Measurements from ENCODE around the gene SCMH1.

Gene SCMH1

GRCh38 chr1:41241749-41242341 is at the start of gene SCMH1:
Gene SCMH1 (minus strand): TSS chr1:41242306. CDS start chr1:41186133, 56,173 bp downstream.
- DNase-seq (ENCODE audit: low spot score) = peak; percentile 13
- FAIRE-seq = no peak

- no peak for FAIRE-seq
- no peak for DNase-seq (ENCODE audit: low spot score)
Measured at GRCh38 chr1:41291195-41291594, 49.1 kb upstream of the SCMH1 start.

GRCh38 chr1:41289196-41289595 is 47.1 kb upstream of the SCMH1 start:
- DNase-seq (ENCODE audit: low spot score) (no peak), FAIRE-seq (no peak)

- no peak for DNase-seq (ENCODE audit: low spot score)
- FAIRE-seq = no peak
Measured at GRCh38 chr1:41286992-41287391, 44.9 kb upstream of the SCMH1 start.

GRCh38 chr1:41286486-41286885 is 44.4 kb upstream of the SCMH1 start:
- DNase-seq (ENCODE audit: low spot score) = no peak
- FAIRE-seq = no peak

GRCh38 chr1:41285818-41286217 is 43.7 kb upstream of the SCMH1 start:
- no peak for FAIRE-seq

GRCh38 chr1:41284121-41284520 is 42.0 kb upstream of the SCMH1 start:
- FAIRE-seq (no peak), DNase-seq (ENCODE audit: low spot score) (no peak)

More at GRCh38 chr1:41285818-41286217, 43.7 kb upstream of the SCMH1 start:
- DNase-seq (ENCODE audit: low spot score) = no peak

GRCh38 chr1:41282679-41283317 is 40.7 kb upstream of the SCMH1 start:
- FAIRE-seq (no peak), DNase-seq (ENCODE audit: low spot score) (no peak)

GRCh38 chr1:41281334-41281733 is 39.2 kb upstream of the SCMH1 start:
- DNase-seq (ENCODE audit: low spot score) (no peak), FAIRE-seq (no peak)

GRCh38 chr1:41280202-41281032 is 38.3 kb upstream of the SCMH1 start:
- no peak for FAIRE-seq
- no peak for DNase-seq (ENCODE audit: low spot score)

- FAIRE-seq (no peak), DNase-seq (ENCODE audit: low spot score) (no peak)
Measured at GRCh38 chr1:41278076-41278475, 36.0 kb upstream of the SCMH1 start.

- FAIRE-seq (no peak), DNase-seq (ENCODE audit: low spot score) (no peak)
Measured at GRCh38 chr1:41277371-41277975, 35.4 kb upstream of the SCMH1 start.

GRCh38 chr1:41275831-41276230 is 33.7 kb upstream of the SCMH1 start:
- FAIRE-seq (no peak), DNase-seq (ENCODE audit: low spot score) (no peak)

- FAIRE-seq = no peak
- no peak for DNase-seq (ENCODE audit: low spot score)
Measured at GRCh38 chr1:41274752-41275545, 32.8 kb upstream of the SCMH1 start.

- FAIRE-seq (no peak), DNase-seq (ENCODE audit: low spot score) (no peak)
Measured at GRCh38 chr1:41272601-41273000, 30.5 kb upstream of the SCMH1 start.

GRCh38 chr1:41268154-41268770 is 26.2 kb upstream of the SCMH1 start:
- FAIRE-seq (peak; percentile 73), DNase-seq (ENCODE audit: low spot score) (peak; percentile 82)

GRCh38 chr1:41261926-41262618 is 20.0 kb upstream of the SCMH1 start:
- FAIRE-seq (no peak), DNase-seq (ENCODE audit: low spot score) (no peak)

- DNase-seq (ENCODE audit: low spot score) (no peak), FAIRE-seq (no peak)
Measured at GRCh38 chr1:41260768-41261167, 18.7 kb upstream of the SCMH1 start.

GRCh38 chr1:41259221-41259620 is 17.1 kb upstream of the SCMH1 start:
- no peak for DNase-seq (ENCODE audit: low spot score)
- no peak for FAIRE-seq

- no peak for FAIRE-seq
- no peak for DNase-seq (ENCODE audit: low spot score)
Measured at GRCh38 chr1:41255978-41256377, 13.9 kb upstream of the SCMH1 start.
